ENCODE measurements around the gene KCNQ1.

Gene KCNQ1

DNA sequence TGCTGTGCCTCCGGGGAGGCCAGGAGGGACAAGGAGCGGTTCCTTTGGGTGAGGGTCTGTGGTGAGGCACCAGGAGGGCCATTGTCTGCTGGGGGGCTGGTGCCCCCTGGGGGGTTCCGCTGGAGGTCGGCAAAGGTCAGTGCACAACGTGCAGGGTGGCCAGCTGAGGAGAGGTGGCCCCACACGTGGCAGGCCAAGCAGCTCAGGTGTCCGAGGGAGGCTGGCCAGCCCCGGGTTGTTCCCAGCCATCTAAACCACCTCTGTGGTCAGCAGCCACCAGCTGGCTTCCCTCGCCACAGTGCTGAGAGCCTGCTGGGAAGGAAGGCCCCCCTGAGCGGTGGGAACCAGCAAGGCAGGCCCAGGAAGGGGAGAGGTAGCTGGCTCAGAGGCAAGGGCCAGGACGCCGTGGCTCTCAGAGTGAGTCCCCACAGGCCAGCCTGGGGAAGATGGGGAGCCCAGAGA, 40.0 kb upstream of the KCNQ1 start:
- H3K9me2 ChIP-seq (ENCODE audit: low read depth, low read length) = no peaks in the 10 kb centered on the region
- H3K4me3 ChIP-seq (ENCODE audit: low read depth, low read length, poor library complexity, severe bottlenecking) = no peak overlapping the region
- TF ChIP-seq, protein P1, sequence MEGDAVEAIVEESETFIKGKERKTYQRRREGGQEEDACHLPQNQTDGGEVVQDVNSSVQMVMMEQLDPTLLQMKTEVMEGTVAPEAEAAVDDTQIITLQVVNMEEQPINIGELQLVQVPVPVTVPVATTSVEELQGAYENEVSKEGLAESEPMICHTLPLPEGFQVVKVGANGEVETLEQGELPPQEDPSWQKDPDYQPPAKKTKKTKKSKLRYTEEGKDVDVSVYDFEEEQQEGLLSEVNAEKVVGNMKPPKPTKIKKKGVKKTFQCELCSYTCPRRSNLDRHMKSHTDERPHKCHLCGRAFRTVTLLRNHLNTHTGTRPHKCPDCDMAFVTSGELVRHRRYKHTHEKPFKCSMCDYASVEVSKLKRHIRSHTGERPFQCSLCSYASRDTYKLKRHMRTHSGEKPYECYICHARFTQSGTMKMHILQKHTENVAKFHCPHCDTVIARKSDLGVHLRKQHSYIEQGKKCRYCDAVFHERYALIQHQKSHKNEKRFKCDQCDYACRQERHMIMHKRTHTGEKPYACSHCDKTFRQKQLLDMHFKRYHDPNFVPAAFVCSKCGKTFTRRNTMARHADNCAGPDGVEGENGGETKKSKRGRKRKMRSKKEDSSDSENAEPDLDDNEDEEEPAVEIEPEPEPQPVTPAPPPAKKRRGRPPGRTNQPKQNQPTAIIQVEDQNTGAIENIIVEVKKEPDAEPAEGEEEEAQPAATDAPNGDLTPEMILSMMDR (IDR thresholded peaks at IDR 0.05; ENCODE audit: low read length) = no peak
- no peak for TF ChIP-seq EZH2 (IDR thresholded peaks at IDR 0.05; ENCODE audit: borderline replicate concordance, low read length)
- H3K27me3 ChIP-seq (ENCODE audit: insufficient read depth, low read length) = no peaks in the 10 kb centered on the region
- H2AFZ ChIP-seq (ENCODE audit: low read length) = no peak overlapping the region
- no peaks in the 10 kb centered on the region for H3K9me3 ChIP-seq (ENCODE audit: low read length)
- H3K4me2 ChIP-seq (ENCODE audit: low read length) = no peak overlapping the region
- no peaks in the 10 kb centered on the region for H4K20me1 ChIP-seq (ENCODE audit: insufficient read depth, low read length)
- peaks cover 9% of the 10 kb centered on the region for H3K4me1 ChIP-seq (ENCODE audit: insufficient read depth, low read length, severe bottlenecking)
- H3F3A ChIP-seq (ENCODE audit: insufficient read depth, low read length) = no peaks in the 10 kb centered on the region
- no peak overlapping the region for H3K9ac ChIP-seq (ENCODE audit: low read length)
- H3K79me2 ChIP-seq (ENCODE audit: insufficient read depth, low read length) = no peaks in the 10 kb centered on the region
- peaks cover 15% of the 10 kb centered on the region for H3K36me3 ChIP-seq (ENCODE audit: insufficient read depth, low read length)
- no peak overlapping the region for H3K27ac ChIP-seq (ENCODE audit: low read depth, low read length, poor library complexity, severe bottlenecking)

DNA sequence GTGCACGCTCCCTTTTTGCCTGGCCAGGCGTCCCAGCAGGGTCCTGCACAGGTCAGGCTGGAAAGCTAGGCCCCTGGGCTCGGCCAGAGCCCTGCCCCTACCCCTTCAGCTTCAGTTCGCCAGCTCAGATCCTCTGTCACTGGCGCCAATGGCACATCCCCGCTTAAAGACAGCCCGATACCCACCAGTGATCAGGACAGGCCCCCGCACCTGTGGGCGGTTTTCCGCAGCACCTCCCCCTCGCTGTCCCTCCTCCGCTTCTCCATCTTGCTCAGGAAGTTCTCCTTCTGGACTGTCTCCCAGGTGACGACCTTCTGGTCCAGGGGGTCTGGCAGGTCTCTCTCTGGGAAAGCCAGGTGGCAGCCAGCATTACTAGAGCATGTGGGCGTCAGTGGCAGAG, 38.4 kb upstream of the KCNQ1 start:
- Histone ChIP-seq H3F3A (ENCODE audit: insufficient read depth, low read length) (no peaks in the 10 kb centered on the region), H3K9me2 (ENCODE audit: low read depth, low read length) (no peaks in the 10 kb centered on the region), H3K36me3 (ENCODE audit: insufficient read depth, low read length) (peaks cover 15% of the 10 kb centered on the region), H3K27me3 (ENCODE audit: insufficient read depth, low read length) (no peaks in the 10 kb centered on the region; the same call in 1 of the 2 replicates), H3K27ac (ENCODE audit: low read depth, low read length, poor library complexity, severe bottlenecking) (no peak overlapping the region), H3K4me3 (ENCODE audit: low read depth, low read length, poor library complexity, severe bottlenecking) (no peak overlapping the region), H3K4me2 (ENCODE audit: low read length) (no peak overlapping the region), H4K20me1 (ENCODE audit: insufficient read depth, low read length) (no peaks in the 10 kb centered on the region), H3K9ac (ENCODE audit: low read length) (no peak overlapping the region), H2AFZ (ENCODE audit: low read length) (no peak overlapping the region), H3K9me3 (ENCODE audit: low read length) (no peaks in the 10 kb centered on the region), H3K4me1 (ENCODE audit: insufficient read depth, low read length, severe bottlenecking) (peaks cover 5% of the 10 kb centered on the region), H3K79me2 (ENCODE audit: insufficient read depth, low read length) (no peaks in the 10 kb centered on the region)
- TF ChIP-seq, protein P1 (IDR thresholded peaks at IDR 0.05; ENCODE audit: low read length) = no peak
- no peak for TF ChIP-seq EZH2 (IDR thresholded peaks at IDR 0.05; ENCODE audit: borderline replicate concordance, low read length)

DNA sequence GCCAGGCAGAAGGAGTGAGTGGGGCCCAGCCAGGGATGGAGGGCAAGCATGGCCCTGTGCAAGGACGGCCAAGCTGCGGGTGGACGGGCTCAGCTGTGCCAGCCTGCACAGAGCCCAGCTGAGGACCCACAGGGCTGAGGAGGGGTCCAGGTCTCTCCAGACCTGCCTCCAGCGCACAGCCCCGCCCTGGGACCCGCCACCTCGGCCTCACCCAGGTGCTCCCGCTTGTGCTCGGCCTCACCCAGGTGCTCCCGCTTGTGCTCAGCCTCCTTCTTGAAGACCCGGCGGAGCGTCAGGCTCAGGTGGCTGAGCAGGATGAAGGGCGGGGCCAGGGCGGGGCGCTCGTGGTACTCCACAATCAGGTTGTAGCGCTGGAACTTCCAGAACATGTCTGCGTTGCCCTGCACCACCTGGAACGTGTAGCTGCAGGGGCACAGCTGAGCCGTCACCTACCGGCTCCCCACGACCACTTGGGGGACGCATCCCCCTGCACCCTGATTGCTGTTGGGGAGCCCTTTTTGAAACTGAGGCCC, 37.9 kb upstream of the KCNQ1 start:
- Histone ChIP-seq H2AFZ (ENCODE audit: low read length) (no peak overlapping the region), H3K36me3 (ENCODE audit: insufficient read depth, low read length) (peaks cover 15% of the 10 kb centered on the region), H4K20me1 (ENCODE audit: insufficient read depth, low read length) (no peaks in the 10 kb centered on the region), H3K9me3 (ENCODE audit: low read length) (no peaks in the 10 kb centered on the region), H3K79me2 (ENCODE audit: insufficient read depth, low read length) (no peaks in the 10 kb centered on the region), H3K4me3 (ENCODE audit: low read depth, low read length, poor library complexity, severe bottlenecking) (no peak overlapping the region), H3K27ac (ENCODE audit: low read depth, low read length, poor library complexity, severe bottlenecking) (no peak overlapping the region), H3K4me2 (ENCODE audit: low read length) (no peak overlapping the region), H3K4me1 (ENCODE audit: insufficient read depth, low read length, severe bottlenecking) (no peaks in the 10 kb centered on the region), H3K9me2 (ENCODE audit: low read depth, low read length) (no peaks in the 10 kb centered on the region), H3K9ac (ENCODE audit: low read length) (no peak overlapping the region), H3K27me3 (ENCODE audit: insufficient read depth, low read length) (peaks cover under 1% of the 10 kb centered on the region; the same call in 1 of the 2 replicates), H3F3A (ENCODE audit: insufficient read depth, low read length) (no peaks in the 10 kb centered on the region)
- TF ChIP-seq, protein P1 (IDR thresholded peaks at IDR 0.05; ENCODE audit: low read length) = no peak
- TF ChIP-seq EZH2 (IDR thresholded peaks at IDR 0.05; ENCODE audit: borderline replicate concordance, low read length) = no peak
